ENCODE results near the gene AMIGO1.

DNA sequence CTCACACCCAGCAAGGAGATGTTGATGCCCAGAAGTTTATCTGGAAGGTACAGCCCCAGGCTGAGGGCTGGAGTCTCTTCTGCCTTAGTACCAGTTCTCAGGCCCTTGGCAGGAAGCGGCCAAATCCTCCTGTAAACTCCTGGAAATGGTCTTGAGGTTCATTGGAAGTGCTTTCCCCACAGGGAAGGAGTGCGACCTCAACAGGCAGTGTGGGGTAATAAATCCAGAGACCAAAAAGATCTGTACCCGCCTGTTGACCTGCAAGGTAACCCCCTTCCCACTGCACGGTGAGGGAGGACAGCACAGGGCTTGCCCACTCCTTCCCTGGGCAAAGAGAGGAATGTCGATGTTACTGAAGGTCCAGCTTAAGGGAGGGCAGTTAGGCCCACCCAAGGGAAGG lies 21.3 kb downstream of the AMIGO1 start:
- TF ChIP-seq FOSL1 (IDR thresholded peaks at IDR 0.05; ENCODE audit: low read depth) (no peak), SIN3A (IDR thresholded peaks at IDR 0.05; ENCODE audit: low read depth) (no peak), EGR1 (IDR thresholded peaks at IDR 0.05; ENCODE audit: low read depth) (no peak)
- TF ChIP-seq, protein P1, sequence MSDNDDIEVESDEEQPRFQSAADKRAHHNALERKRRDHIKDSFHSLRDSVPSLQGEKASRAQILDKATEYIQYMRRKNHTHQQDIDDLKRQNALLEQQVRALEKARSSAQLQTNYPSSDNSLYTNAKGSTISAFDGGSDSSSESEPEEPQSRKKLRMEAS (IDR thresholded peaks at IDR 0.05), result no peak
